Measurements from ENCODE around the gene ZBTB7C.

ZBTB7C gene

GRCh38 chr18:48216639-48217257 lies 192.4 kb downstream of the ZBTB7C start:
- no peak for DNase-seq (ENCODE audit: low read depth)

- no peak for DNase-seq (ENCODE audit: low read depth)
These were observed 193.1 kb downstream of the ZBTB7C start for GRCh38 chr18:48215876-48216638.

DNA sequence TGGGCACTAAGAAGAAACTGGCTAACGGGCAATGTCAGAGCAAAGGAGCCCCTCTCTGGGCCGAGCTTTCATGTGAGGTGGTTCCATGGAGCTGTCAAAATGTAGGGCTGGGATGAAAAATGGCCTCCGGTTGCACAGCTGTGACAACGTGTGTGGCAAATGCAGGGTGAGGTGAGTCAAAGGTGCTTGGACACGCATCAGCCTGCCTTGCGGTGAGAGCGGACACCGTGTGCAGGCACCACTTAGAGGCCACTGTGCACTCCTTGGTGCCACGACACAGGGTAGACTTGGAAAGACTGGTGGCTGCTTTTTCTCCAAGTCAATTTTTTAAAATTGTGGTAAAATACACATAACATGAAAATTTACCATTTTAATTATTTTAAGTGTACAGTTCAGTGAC lies 195.4 kb downstream of the ZBTB7C start:
- DNase-seq (ENCODE audit: low read depth), result no peak

DNA sequence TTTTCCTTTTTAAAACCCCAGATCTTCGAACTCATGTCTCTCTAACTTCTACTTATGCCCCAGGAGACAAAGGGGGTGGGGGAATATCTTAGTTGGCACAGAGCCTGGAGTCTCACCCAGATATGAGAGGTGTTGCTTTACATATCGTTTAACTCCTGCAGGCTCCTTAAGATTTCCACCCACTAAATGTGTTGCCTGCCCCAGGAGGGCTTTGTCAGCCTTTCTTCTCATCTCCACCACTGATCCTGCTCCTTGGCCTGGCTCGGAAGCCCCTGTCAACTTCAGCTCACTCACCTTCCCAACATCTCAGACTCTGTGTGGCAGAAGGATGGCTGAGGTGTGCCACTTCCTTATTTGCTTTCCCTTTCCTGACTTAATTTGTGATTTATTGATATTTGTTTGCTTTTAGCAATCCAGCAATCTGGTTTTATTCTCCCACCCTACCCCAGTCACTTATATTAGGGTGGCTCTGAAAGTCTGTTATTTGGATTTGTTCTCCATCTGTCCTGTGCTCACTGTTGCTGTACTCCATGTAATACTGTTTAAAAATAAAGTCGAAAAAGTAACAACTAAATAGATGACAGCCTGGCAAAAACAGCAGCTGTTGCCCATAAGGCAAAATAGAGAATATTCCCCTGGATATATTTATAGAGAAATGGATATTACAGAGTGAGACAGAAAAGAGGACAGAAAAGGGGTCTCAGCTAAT lies 200.6 kb downstream of the ZBTB7C start:
- no peak for DNase-seq (ENCODE audit: low read depth)

- DNase-seq (ENCODE audit: low read depth), result no peak
These were observed 201.4 kb downstream of the ZBTB7C start for GRCh38 chr18:48207733-48208132.

DNA sequence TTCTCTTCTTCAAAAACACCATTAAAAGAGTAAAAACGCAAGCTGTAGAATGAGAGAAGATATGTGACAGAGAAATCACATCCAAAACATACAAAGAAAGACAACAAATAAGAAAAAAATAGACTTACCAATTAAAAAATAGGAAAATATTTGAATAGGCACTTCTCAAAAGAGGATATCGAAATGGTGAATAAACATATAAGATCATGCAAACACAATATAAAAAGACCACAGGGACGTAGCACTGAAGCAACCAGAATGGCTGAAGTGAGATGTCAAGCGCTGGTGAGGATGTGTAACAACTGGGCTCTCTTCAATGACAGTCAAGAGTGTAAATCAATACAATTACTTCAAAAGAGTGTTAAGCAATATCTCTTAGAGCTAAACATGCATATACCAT lies 202.3 kb downstream of the ZBTB7C start:
- DNase-seq (ENCODE audit: low read depth), result no peak

- no peak for DNase-seq (ENCODE audit: low read depth)
These were observed 205.1 kb downstream of the ZBTB7C start for GRCh38 chr18:48203961-48204666.

- no peak for DNase-seq (ENCODE audit: low read depth)
These were observed 205.8 kb downstream of the ZBTB7C start for GRCh38 chr18:48203288-48203945.

DNA sequence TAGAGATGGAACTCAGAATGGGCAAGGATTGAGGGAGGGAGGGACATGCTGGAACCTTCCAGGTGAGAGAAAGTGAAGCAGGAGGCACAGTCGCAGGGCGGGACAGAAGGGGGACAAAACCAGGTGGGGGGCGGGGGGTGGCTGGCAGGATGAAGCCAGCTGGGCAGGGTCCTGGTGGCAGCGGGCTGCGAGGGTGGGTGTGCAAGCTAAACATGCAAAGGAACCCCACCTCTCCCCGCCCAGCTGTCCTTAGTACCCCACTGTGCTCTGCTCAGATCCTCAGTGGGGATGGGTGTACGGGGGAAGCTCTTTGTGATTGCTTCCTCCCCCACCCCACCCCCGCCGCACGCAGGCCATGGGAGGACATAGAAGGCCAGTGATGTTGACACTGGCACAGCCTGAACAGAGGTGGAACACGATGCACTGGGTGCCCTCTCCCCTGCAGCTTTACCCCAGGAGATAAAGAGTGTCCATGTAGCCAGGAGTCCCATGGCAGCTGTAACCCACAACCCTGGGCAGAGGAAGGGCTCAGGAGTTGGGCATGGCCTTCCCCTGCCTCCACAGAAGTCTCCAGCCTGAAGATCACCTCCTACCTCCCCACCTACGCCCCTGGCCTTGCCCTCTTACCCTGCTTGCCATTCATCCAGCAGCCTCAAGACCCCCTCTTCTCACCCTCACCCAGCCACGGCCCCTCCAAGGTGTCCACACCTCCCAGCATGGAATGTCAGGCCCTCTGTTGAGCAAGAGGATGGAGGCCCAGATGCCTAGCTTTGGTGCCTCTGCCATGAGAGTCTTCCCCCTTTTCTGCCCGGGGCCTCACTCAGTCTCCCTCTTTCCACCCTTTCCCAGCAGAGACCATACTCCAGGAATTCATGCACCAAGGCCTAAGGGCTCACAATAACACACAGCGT lies 206.6 kb downstream of the ZBTB7C start:
- DNase-seq (ENCODE audit: low read depth), result no peak

- DNase-seq (ENCODE audit: low read depth), result no peak
These were observed 207.2 kb downstream of the ZBTB7C start for GRCh38 chr18:48202006-48202348.

GRCh38 chr18:48201337-48202005 lies 207.7 kb downstream of the ZBTB7C start:
- no peak for DNase-seq (ENCODE audit: low read depth)

GRCh38 chr18:48200631-48201336 lies 208.4 kb downstream of the ZBTB7C start:
- DNase-seq (ENCODE audit: low read depth), result no peak

- no peak for DNase-seq (ENCODE audit: low read depth)
These were observed 209.8 kb downstream of the ZBTB7C start for GRCh38 chr18:48199399-48199798.

GRCh38 chr18:48197819-48198218 lies 211.4 kb downstream of the ZBTB7C start:
- DNase-seq (ENCODE audit: low read depth), result no peak

DNA sequence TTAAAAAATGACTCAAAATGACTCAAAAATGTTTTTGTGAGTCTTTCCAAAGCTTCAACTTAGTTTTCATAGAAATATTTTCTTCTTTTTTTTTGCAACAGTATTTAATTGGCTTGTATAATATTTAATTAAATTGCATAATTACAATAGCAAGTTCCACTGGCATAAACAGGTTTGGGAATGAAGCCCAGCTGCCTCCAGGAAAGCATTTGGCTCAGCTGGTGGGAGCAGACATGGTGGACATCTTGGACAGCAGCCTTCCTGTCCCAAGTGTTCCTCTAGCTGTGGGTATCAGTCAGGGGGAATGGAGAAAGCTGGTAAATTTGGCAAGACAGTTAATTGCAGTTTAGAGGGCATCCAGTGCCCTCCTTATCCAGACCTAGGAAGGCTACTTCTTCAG lies 213.4 kb downstream of the ZBTB7C start:
- DNase-seq (ENCODE audit: low read depth), result no peak

- no peak for DNase-seq (ENCODE audit: low read depth)
These were observed 214.5 kb downstream of the ZBTB7C start for GRCh38 chr18:48194591-48195181.

DNA sequence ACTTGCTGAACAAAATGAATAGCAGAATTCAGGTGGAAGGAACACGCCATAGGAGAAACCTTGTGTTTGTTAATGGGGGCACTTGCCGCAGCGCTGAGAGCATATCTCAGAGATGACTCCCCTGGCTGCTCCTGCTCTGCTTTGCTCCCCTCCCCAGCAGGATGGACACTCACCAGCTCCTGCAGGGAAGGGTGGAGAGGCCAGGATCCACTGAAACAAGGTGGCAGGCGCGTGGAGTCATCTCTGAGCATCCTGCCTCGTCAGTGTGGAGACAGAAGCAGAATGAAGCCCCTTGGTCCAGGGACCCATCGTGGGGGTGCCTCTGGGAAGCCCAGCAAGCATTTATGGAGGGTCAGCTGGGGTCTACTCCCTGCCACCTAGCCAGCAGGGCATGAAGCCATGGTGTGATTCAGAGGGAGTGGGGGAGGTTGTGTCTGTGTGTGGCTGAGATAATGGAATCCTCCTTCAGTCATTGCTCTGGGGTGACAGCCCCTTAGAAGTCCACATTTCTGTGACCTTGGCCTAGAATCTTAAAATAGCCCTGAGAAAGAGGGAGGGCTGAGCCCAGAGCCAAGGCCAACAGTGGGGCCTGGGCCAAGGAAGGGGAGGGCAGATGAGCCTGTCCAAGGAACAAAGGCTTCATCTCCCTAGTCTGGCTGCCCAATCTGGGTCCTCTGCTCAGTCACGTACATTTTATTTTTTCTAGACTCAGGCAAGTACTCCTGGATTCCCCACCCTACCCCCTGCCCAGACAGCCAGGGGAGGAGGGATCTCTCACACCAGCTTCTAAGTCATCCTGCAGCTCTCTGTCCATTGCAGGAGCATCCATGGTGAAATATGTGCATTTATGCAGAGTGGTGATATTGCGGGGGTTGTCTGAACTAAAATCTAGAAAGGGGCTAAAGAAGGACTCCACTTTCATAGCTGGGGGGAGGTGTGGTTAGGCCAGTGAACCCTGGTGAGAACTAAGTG lies 215.4 kb downstream of the ZBTB7C start:
- no peak for DNase-seq (ENCODE audit: low read depth)

DNA sequence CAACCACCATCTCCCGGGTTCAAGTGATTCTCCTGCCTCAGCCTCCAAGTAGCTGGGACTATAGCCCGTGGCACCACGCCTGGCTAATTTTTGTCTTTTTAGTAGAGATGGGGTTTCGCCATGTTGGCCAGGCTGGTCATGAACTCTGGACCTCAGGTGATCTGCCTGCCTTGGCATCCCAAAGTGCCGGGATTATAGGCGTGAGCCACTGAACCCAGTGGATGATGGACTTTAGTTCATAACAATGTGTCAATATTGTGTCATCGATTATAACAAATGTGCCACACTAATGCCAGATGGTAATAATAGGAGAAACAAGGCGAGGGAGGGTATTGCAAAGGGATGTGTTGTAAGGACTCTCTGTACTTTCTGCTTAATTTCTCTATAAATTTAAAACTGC lies 216.6 kb downstream of the ZBTB7C start:
- DNase-seq (ENCODE audit: low read depth), result no peak
